NT2/D1 (cell line): ENCODE measurements around the gene MBLAC2.

Source experiments
- DNase-seq: peaks from one replicate; pipeline ENCODE4 v3.0.0-alpha.2; 2011; ENCODE audit warnings: low read depth, low spot score
- H3K27me3 ChIP-seq: 2 replicates; pipeline ENCODE4 v1.6.0; 2011; ENCODE audit warnings: mild to moderate bottlenecking; ENCODE audit not compliant: insufficient read length, insufficient read depth
- H3K36me3 ChIP-seq: 2 replicates; pipeline ENCODE4 v1.6.1; 2011; ENCODE audit warnings: mild to moderate bottlenecking, low read length, mixed read lengths; ENCODE audit not compliant: insufficient read depth, insufficient read length
- H3K4me1 ChIP-seq: 2 replicates; pipeline ENCODE4 v1.5.1; 2011; ENCODE audit not compliant: insufficient read depth, insufficient read length
- H3K4me3 ChIP-seq: 2 replicates; pipeline ENCODE4 v1.5.1; 2011; ENCODE audit warnings: low read depth; ENCODE audit not compliant: insufficient read length
- H3K9ac ChIP-seq: 2 replicates; pipeline ENCODE4 v1.6.0; 2011; ENCODE audit warnings: low read depth; ENCODE audit not compliant: insufficient read length
- H3K9me3 ChIP-seq: 2 replicates; pipeline ENCODE4 v1.5.1; 2011; ENCODE audit warnings: mild to moderate bottlenecking, low read length; ENCODE audit not compliant: insufficient read depth
- SUZ12 ChIP-seq: IDR thresholded peaks from 2 replicates; pipeline ENCODE4 v1.6.1; 2011; ENCODE audit not compliant: insufficient read length, insufficient read depth; ENCODE audit errors: extremely low read depth
- YY1 ChIP-seq: IDR thresholded peaks from 2 replicates; pipeline ENCODE4 v1.6.1; 2011; ENCODE audit not compliant: insufficient read length, insufficient read depth
- ZNF274 ChIP-seq: IDR thresholded peaks from 2 replicates; pipeline ENCODE4 v1.6.1; 2011; ENCODE audit warnings: mild to moderate bottlenecking, low read depth, low read length

MBLAC2 gene

GRCh38 chr5:90472783-90473395, 1.7 kb downstream of the MBLAC2 start:
- Histone ChIP-seq H3K36me3 (no peaks in the 10 kb centered on the region), H3K4me3 (peak overlapping the region; percentile 69), H3K27me3 (peaks cover 2% of the 10 kb centered on the region), H3K4me1 (no peaks in the 10 kb centered on the region), H3K9me3 (no peaks in the 10 kb centered on the region), H3K9ac (peak overlapping the region; percentile 33)
- DNase-seq = no peak
- no peak for TF ChIP-seq YY1
- no peak for TF ChIP-seq SUZ12
- TF ChIP-seq ZNF274 = no peak

- H3K9ac ChIP-seq = no peak overlapping the region
- H3K9me3 ChIP-seq = no peaks in the 10 kb centered on the region
- no peaks in the 10 kb centered on the region for H3K27me3 ChIP-seq
- no peaks in the 10 kb centered on the region for H3K4me1 ChIP-seq
- H3K4me3 ChIP-seq = no peak overlapping the region
- no peaks in the 10 kb centered on the region for H3K36me3 ChIP-seq
- no peak for TF ChIP-seq YY1
- TF ChIP-seq ZNF274 = no peak
- no peak for TF ChIP-seq SUZ12
- no peak for DNase-seq
Measured at GRCh38 chr5:90461288-90461687, 13.3 kb downstream of the MBLAC2 start.

- Histone ChIP-seq H3K36me3 (no peaks in the 10 kb centered on the region), H3K27me3 (no peaks in the 10 kb centered on the region), H3K4me1 (no peaks in the 10 kb centered on the region), H3K4me3 (no peak overlapping the region), H3K9ac (no peak overlapping the region), H3K9me3 (no peaks in the 10 kb centered on the region)
- TF ChIP-seq ZNF274 = no peak
- TF ChIP-seq YY1 = no peak
- TF ChIP-seq SUZ12 = no peak
- no peak for DNase-seq
Measured at GRCh38 chr5:90446961-90447360, 27.6 kb downstream of the MBLAC2 start.

- no peak overlapping the region for H3K9ac ChIP-seq
Measured at GRCh38 chr5:90440644-90441043, 33.9 kb downstream of the MBLAC2 start.

GRCh38 chr5:90438100-90438499, 36.5 kb downstream of the MBLAC2 start:
- no peaks in the 10 kb centered on the region for H3K36me3 ChIP-seq
- no peak overlapping the region for H3K9ac ChIP-seq
- H3K27me3 ChIP-seq = no peaks in the 10 kb centered on the region
- H3K9me3 ChIP-seq = no peaks in the 10 kb centered on the region
- H3K4me1 ChIP-seq = no peaks in the 10 kb centered on the region
- H3K4me3 ChIP-seq = no peak overlapping the region
- TF ChIP-seq ZNF274 (no peak), YY1 (no peak), SUZ12 (no peak)
- DNase-seq = no peak

More at GRCh38 chr5:90440644-90441043, 33.9 kb downstream of the MBLAC2 start:
- Histone ChIP-seq H3K27me3 (no peaks in the 10 kb centered on the region), H3K4me3 (no peak overlapping the region), H3K9me3 (no peaks in the 10 kb centered on the region), H3K4me1 (no peaks in the 10 kb centered on the region), H3K36me3 (no peaks in the 10 kb centered on the region)
- TF ChIP-seq ZNF274 = no peak
- TF ChIP-seq SUZ12 = no peak
- no peak for TF ChIP-seq YY1
- no peak for DNase-seq

- TF ChIP-seq YY1 = no peak
- no peak for TF ChIP-seq ZNF274
- no peak for TF ChIP-seq SUZ12
- no peak for DNase-seq
Measured at GRCh38 chr5:90437663-90438062, 36.9 kb downstream of the MBLAC2 start.

GRCh38 chr5:90434116-90434714, 40.4 kb downstream of the MBLAC2 start:
- Histone ChIP-seq H3K4me1 (no peaks in the 10 kb centered on the region), H3K4me3 (no peak overlapping the region), H3K36me3 (no peaks in the 10 kb centered on the region), H3K9me3 (no peaks in the 10 kb centered on the region), H3K9ac (no peak overlapping the region), H3K27me3 (no peaks in the 10 kb centered on the region)
- TF ChIP-seq YY1 (no peak), ZNF274 (no peak), SUZ12 (no peak)
- DNase-seq = peak; percentile 20

More at GRCh38 chr5:90437663-90438062, 36.9 kb downstream of the MBLAC2 start:
- Histone ChIP-seq H3K4me1 (no peaks in the 10 kb centered on the region), H3K4me3 (no peak overlapping the region), H3K9ac (no peak overlapping the region), H3K36me3 (no peaks in the 10 kb centered on the region), H3K27me3 (no peaks in the 10 kb centered on the region), H3K9me3 (no peaks in the 10 kb centered on the region)

GRCh38 chr5:90424245-90424644, 50.3 kb downstream of the MBLAC2 start:
- Histone ChIP-seq H3K4me3 (no peak overlapping the region), H3K36me3 (no peaks in the 10 kb centered on the region), H3K4me1 (no peaks in the 10 kb centered on the region), H3K27me3 (no peaks in the 10 kb centered on the region), H3K9ac (no peak overlapping the region), H3K9me3 (no peaks in the 10 kb centered on the region)
- DNase-seq = no peak
- TF ChIP-seq ZNF274 (no peak), YY1 (no peak), SUZ12 (no peak)
